NCI-H2196 treated with DMSO at 0.1 percent for 48 hours (cell line): ENCODE data around the gene KCNG3.
"Not testable (repeated sequence)": the region's sequence is repeated elsewhere in the genome, so short reads cannot be mapped to it uniquely, and the experiment has no call there.

Source experiments
- DNase-seq: peaks from one replicate; lab custom pipeline; 2025; ENCODE audit not compliant: unreplicated experiment; lab: John Stamatoyannopoulos, UW

KCNG3 gene

GRCh38 chr2:42435628-42436027 lies 58.2 kb downstream of the KCNG3 start:
- no peak for DNase-seq

- no peak for DNase-seq
Measured at GRCh38 chr2:42430188-42430587, 63.6 kb downstream of the KCNG3 start.

- no peak for DNase-seq
Measured at GRCh38 chr2:42429352-42429751, 64.4 kb downstream of the KCNG3 start.

GRCh38 chr2:42425697-42426096 lies 68.1 kb downstream of the KCNG3 start:
- DNase-seq: no peak

- DNase-seq: no peak
Measured at GRCh38 chr2:42424033-42424432, 69.7 kb downstream of the KCNG3 start.

GRCh38 chr2:42421601-42422239 lies 72.1 kb downstream of the KCNG3 start:
- DNase-seq: no peak

- no peak for DNase-seq
Measured at GRCh38 chr2:42421157-42421485, 72.7 kb downstream of the KCNG3 start.

GRCh38 chr2:42414648-42415047 lies 79.1 kb downstream of the KCNG3 start:
- DNase-seq: no peak

GRCh38 chr2:42414158-42414557 lies 79.6 kb downstream of the KCNG3 start:
- DNase-seq: no peak

- DNase-seq: no peak
Measured at GRCh38 chr2:42410742-42411514, 82.9 kb downstream of the KCNG3 start.

- no peak for DNase-seq
Measured at GRCh38 chr2:42408009-42408408, 85.8 kb downstream of the KCNG3 start.

GRCh38 chr2:42407476-42407875 lies 86.3 kb downstream of the KCNG3 start:
- no peak for DNase-seq

- no peak for DNase-seq
Measured at GRCh38 chr2:42404676-42405075, 89.1 kb downstream of the KCNG3 start.

- no peak for DNase-seq
Measured at GRCh38 chr2:42401773-42402172, 92.0 kb downstream of the KCNG3 start.

GRCh38 chr2:42398052-42398451 lies 95.7 kb downstream of the KCNG3 start:
- DNase-seq: not testable (repeated sequence)

- not testable (repeated sequence) for DNase-seq
Measured at GRCh38 chr2:42393320-42393719, 100.5 kb downstream of the KCNG3 start.

GRCh38 chr2:42392191-42392590 lies 101.6 kb downstream of the KCNG3 start:
- no peak for DNase-seq
